GM21515 (cell line): ENCODE results near the gene ALK.
A peak's percentile ranks its signal among the peaks of the same experiment; 100 is the strongest.

ENCODE experiments used
- ATAC-seq: cut with Tn5 transposase; IDR thresholded peaks from one replicate; pipeline ENCODE4 v1.9.1; 2021; ENCODE audit not compliant: unreplicated experiment

The ALK gene

GRCh38 chr2:29218071-29218470 is 703.3 kb downstream of the ALK start:
- no peak for ATAC-seq

GRCh38 chr2:29216609-29216909 is 704.8 kb downstream of the ALK start:
- no peak for ATAC-seq

DNA sequence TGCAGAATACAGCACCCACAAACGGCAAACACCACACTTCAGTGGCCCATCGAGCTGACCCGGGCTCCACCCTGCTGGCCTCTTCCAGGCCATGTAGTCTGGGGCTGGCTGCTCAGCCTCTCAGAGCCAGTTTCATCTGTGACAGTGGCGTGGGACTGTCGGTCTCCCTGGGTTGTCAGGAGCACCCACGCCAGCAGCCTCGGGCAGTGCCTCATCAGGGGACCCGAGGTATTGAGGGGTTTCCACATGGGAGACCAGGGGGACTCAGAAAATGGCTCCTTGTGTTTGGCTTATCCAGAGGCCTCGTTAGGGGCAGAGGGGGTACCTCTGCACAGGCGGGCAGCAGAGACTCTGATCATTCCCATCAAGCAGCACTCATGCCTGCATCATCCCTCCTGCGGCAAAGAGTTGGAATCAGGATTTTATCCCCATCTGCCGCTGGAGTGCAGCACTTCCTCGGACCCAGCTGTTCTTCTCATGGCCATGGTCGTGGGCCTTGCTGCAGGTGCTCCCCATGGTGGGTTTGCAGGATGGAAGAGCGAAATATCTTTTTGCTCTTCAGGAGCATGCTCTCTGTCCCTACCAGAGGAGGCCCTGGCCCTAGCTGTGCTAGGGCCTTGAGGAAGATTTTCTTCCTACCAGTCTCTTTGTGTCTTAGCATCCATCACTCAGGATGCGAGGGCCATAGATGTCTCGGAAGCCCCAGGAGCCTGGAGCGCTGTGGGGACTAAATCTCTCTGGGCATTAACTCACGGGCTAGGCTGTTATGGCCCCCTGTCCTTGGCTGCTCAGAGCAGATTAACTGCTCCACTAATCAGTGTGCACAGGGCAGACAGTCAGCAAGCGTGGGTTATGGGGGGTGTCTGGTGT is 705.4 kb downstream of the ALK start:
- ATAC-seq, result no peak

- no peak for ATAC-seq
These were observed 706.3 kb downstream of the ALK start for GRCh38 chr2:29215073-29215472.

DNA sequence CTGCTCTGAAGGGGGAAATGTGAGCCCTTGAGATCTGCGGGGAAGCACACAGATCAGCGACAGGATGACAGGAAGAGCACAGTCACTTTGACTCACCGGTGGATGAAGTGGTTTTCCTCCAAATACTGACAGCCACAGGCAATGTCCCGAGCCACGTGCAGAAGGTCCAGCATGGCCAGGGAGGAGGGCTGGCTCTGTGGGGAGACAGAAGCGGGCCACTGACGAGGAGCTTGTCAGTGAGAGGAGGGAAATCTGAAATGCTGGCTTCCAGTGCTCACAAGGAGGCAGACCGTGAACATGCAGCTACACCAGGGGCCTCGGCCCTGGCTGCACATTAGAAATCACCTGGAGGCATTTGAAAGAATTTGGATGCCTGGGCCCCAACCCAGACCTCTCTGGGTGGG is 707.5 kb downstream of the ALK start:
- no peak for ATAC-seq

DNA sequence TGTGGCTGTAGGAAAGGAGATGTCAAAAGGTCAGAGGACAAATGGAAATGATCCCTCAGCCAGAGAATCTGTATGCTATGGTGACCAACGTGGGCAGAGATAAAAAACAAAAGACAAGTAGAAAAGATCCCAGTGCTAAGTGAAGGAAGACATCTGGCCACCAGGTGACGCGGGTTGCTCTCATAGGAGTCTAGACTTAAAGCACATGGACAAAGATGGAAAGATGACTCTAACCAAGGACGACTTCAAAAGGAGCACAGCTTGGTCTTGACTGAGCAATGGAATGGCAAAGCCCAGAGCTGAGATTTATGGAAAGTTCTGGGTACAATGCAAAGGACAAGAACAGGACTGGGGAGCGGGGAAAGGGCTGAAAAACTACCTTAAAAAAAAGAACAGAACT is 709.4 kb downstream of the ALK start:
- no peak for ATAC-seq

DNA sequence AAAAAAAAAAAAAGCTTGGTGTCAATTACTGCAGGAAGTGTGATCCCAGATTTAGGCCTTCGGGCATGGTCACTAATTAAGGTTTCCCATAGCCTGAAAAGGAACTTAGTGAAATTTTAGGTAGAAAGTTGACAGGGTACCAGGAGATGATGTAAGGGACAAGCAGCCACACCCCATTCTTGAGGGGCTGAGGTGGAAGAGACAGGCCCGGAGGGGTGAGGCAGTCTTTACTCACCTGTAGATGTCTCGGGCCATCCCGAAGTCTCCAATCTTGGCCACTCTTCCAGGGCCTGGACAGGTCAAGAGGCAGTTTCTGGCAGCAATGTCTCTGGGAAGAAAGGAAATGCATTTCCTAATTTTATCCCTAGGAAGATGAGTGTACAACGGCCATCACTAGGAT is 711.8 kb downstream of the ALK start:
- ATAC-seq, result no peak

DNA sequence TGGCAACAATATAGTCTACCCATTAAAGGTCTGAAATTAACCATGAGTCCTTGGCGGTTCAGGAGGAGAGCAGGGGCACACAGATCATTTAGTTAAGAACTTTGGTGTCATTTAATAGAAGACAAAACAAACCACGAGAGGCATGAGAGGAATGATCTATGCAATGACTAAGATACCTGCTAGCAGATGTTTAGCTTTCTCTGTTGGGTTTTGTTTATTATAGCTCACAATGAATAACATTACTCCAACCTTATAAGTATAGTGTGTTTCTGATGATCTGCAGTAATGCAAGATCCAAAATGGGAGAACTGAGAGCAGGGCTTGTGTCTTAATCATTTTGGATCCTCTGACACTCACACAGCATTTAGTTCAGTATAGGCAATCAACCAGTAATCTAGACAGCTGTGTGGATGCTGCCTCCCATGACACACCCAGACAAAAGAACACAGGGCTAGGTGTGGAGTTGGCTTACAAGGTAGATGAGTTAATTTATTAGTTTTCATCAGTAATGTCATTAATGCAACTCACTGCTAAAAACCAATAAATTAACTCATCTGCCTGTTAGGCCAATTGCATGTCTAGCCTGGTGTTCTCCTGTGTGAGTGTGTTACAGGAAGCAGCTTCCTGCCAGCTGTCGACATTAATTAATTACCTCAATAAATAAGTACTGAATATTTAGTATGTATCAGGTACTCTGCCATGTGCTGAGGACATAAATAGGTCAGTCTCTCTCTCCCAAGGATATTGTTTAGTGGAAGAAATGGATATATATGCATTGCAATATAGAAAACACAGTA is 713.8 kb downstream of the ALK start:
- no peak for ATAC-seq

GRCh38 chr2:29206941-29207340 is 714.4 kb downstream of the ALK start:
- ATAC-seq, result no peak

DNA sequence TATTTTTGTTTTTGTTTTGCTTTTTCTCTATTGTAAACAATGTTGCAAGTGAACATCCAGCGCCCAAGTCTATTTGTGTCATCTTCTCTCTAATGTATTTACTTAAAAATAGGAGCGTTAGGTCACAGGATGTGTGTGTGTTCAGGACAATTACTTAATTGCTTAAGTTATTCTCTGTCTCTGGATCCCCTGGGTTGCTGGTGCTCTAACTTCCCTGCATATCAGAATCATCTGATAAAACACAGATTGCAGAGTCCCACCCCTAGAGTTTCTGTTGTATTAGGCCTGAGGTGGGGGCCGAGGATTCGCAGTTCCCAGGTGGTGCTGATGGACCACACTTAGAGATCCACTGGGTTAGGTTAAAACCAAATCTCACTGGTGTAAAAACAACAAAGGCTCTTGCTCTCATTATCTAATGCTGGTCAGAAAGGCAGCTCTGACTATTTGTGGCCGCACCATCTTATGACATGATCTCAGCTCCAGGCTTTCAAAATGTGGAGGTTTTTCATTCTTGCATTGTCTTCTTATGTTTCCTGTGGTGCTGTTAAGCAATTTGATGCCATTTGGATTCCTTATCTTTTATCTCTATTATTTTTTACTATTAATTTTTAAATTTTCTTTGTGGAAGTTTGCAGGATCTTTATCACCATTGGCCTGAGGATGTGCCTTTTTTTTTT is 718.4 kb downstream of the ALK start:
- ATAC-seq, result no peak

- no peak for ATAC-seq
These were observed 719.4 kb downstream of the ALK start for GRCh38 chr2:29201979-29202378.

GRCh38 chr2:29196792-29197788 is 724.3 kb downstream of the ALK start:
- peak; percentile 81 for ATAC-seq

DNA sequence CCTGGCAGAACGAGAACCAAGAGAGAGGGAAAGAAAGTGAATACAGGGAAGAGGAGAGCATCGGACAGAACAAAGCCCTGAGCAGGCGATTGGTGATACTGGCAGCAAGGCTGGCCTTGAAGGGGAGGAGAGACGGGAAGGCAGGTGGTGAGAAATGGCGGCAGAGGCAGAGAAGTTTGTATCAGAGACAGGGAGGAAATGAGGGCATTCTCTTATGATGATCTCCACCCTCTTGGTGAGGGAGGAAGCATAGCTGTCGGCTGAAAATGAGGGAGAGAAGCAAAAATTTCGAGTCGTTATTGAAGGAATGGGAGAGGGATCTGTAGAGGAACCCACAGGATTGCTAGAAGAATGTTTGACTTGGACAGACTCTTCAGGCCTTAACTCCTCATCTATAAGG is 725.6 kb downstream of the ALK start:
- no peak for ATAC-seq

GRCh38 chr2:29193681-29194080 is 727.7 kb downstream of the ALK start:
- ATAC-seq, result no peak

DNA sequence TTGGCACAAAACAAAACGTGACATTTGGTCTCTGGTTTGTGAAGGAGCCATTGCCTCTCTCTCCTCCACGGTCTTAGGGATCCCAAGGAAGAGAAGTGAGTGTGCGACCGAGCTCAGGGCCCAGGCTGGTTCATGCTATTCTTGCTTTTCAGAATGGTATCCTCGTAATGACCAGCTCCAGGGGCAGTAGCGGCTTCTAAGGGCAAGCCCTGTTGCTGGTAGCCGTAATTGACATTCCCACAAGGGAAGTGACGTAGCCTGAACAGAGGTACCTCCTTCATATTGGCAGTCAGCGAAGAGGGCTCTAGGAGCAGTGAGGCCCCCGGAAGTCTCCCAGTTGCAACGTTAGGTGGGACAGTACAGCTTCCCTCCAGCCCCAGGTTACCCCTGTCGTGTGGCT is 728.3 kb downstream of the ALK start:
- ATAC-seq, result no peak

GRCh38 chr2:29192526-29192925 is 728.9 kb downstream of the ALK start:
- ATAC-seq, result no peak

- no peak for ATAC-seq
These were observed 729.6 kb downstream of the ALK start for GRCh38 chr2:29191817-29192216.

DNA sequence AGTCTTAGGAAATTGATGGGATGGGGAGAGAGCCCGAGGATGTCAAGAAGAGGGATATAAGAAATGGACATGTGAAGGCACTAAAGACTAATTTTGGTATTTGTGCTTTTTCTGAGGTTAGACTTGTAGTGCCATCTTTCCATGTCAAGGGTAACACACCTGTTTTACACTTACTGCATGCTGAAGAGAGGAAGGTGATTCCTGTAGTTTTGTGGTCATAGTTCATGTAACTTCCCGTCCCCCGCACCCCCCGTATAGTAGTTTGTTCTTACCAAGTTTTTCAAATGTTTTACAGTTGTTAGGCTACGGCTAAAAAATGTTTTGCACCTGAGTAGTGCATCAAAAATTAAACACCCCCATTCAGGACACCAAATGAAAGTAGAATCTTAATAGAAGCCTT is 732.3 kb downstream of the ALK start:
- ATAC-seq, result no peak

- ATAC-seq, result no peak
These were observed 733.5 kb downstream of the ALK start for GRCh38 chr2:29187926-29188325.

DNA sequence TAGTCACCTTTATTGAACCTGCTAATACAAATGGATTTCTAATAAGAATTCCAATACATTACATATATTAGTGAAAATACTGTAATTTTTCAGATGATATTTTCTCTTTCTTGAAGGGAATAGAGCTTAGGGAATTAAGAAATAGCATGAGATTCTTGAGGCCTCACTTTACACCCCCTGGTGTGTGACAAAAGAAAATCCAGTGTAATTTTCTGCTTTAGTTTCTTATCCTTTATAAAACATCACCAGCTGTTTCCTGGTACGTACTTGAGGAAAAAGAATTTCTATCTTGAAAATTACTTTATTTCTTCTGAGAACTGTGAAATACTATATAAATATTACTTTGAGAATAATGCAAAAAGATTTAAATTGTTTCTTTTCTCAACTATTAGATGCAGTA is 734.6 kb downstream of the ALK start:
- ATAC-seq, result no peak

DNA sequence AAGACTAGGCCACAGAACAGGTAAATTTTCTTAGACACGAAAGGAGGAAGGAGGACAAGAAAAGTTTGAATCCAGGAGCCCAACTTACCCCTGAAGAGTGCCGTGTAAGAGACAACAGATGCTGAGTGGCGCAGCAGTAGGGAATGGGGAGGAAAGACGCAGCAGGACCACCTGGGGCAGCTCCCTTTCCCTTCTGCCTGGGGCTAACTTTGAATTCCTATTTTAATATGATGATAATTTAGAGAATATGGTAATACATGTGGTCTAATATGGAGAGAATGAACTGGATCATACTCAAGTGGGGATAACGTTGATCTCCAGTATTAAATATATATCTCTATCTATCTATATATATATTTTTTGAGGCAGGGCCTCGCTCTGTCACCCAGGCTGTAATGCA is 736.9 kb downstream of the ALK start:
- ATAC-seq, result no peak
